ENCODE results near the gene PTP4A1.
A peak's percentile ranks its signal among the peaks of the same experiment; 100 is the strongest.

PTP4A1 gene

GRCh38 chr6:63556369-63556768, 15.9 kb upstream of the PTP4A1 start:
- DNase-seq (ENCODE audit: low spot score): no peak

- no peak for DNase-seq (ENCODE audit: low spot score)
These were observed 14.0 kb upstream of the PTP4A1 start for GRCh38 chr6:63558278-63558677.

- DNase-seq (ENCODE audit: low spot score): no peak
These were observed 11.4 kb upstream of the PTP4A1 start for GRCh38 chr6:63560801-63561287.

GRCh38 chr6:63561288-63561687, 11.0 kb upstream of the PTP4A1 start:
- DNase-seq (ENCODE audit: low spot score): no peak

GRCh38 chr6:63563235-63563634, 9.0 kb upstream of the PTP4A1 start:
- DNase-seq (ENCODE audit: low spot score): no peak

- DNase-seq (ENCODE audit: low spot score): peak; percentile 61
These were observed 7.1 kb upstream of the PTP4A1 start for GRCh38 chr6:63565058-63565726.

- no peak for DNase-seq (ENCODE audit: low spot score)
These were observed 6.3 kb upstream of the PTP4A1 start for GRCh38 chr6:63565727-63566596.

- DNase-seq (ENCODE audit: low spot score): no peak
These were observed 4.3 kb upstream of the PTP4A1 start for GRCh38 chr6:63567966-63568365.

GRCh38 chr6:63571361-63572043, 778 bp upstream of the PTP4A1 start:
- peak; percentile 62 for DNase-seq (ENCODE audit: low spot score)

GRCh38 chr6:63572747-63573075, 431 bp downstream of the PTP4A1 start:
- DNase-seq (ENCODE audit: low spot score): no peak

GRCh38 chr6:63573076-63573898, 1.0 kb downstream of the PTP4A1 start:
- no peak for DNase-seq (ENCODE audit: low spot score)

GRCh38 chr6:63573899-63574553, 1.7 kb downstream of the PTP4A1 start:
- DNase-seq (ENCODE audit: low spot score): no peak

- DNase-seq (ENCODE audit: low spot score): no peak
These were observed 2.2 kb downstream of the PTP4A1 start for GRCh38 chr6:63574554-63574900.

GRCh38 chr6:63576147-63576772, 4.0 kb downstream of the PTP4A1 start:
- DNase-seq (ENCODE audit: low spot score): no peak

GRCh38 chr6:63576985-63577712, 4.9 kb downstream of the PTP4A1 start:
- DNase-seq (ENCODE audit: low spot score): no peak

- no peak for DNase-seq (ENCODE audit: low spot score)
These were observed 6.5 kb downstream of the PTP4A1 start for GRCh38 chr6:63578757-63579156.

GRCh38 chr6:63579937-63580703, 7.8 kb downstream of the PTP4A1 start:
- no peak for DNase-seq (ENCODE audit: low spot score)

- DNase-seq (ENCODE audit: low spot score): no peak
These were observed 8.4 kb downstream of the PTP4A1 start for GRCh38 chr6:63580704-63580961.

- no peak for DNase-seq (ENCODE audit: low spot score)
These were observed 9.2 kb downstream of the PTP4A1 start for GRCh38 chr6:63581355-63582013.

All from HuH-7 (cell line).